ENCODE measurements around the gene MAST2. TPM values are rescaled to one million over a fixed set of nuclear protein-coding genes. Genes with fewer than 3 reads are reported as not detected.

The MAST2 gene
- total RNA-seq, 4 donors from 2014 or later, result 8.3 to 24.8 (median 14.5) TPM

- Histone ChIP-seq H3K4me1 (peaks cover 0 to 13% (median 10%) of the 10 kb centered on the region in 3 donors), H3K27me3 (no peaks in the 10 kb centered on the region), H3K9me3 (no peaks in the 10 kb centered on the region), H3K36me3 (no peaks in the 10 kb centered on the region), H3K27ac (peak overlapping the region; percentile 6 to 71 (median 62)), H3K4me3 (peak overlapping the region in 1 of 4 donors; percentile 16)
- TF ChIP-seq CTCF (IDR thresholded peaks at IDR 0.05), result no peak
- no peak for TF ChIP-seq POLR2A (IDR thresholded peaks at IDR 0.05)
- no peak for DNase-seq
- intact Hi-C loops (cut with DNase I), result no loop called here
- WGBS, 2 donors, result 13 to 24% methylated on average over 6 of the region's 6 CpGs
Measured at GRCh38 chr1:45892068-45892785, 88.8 kb downstream of the MAST2 start.

GRCh38 chr1:45894331-45894730 lies 90.9 kb downstream of the MAST2 start:
- TF ChIP-seq POLR2A (IDR thresholded peaks at IDR 0.05), result no peak
- no peak for TF ChIP-seq CTCF (IDR thresholded peaks at IDR 0.05)
- no peaks in the 10 kb centered on the region for H3K27me3 ChIP-seq
- no peak overlapping the region for H3K4me3 ChIP-seq
- no peaks in the 10 kb centered on the region for H3K9me3 ChIP-seq
- no peaks in the 10 kb centered on the region for H3K36me3 ChIP-seq
- intact Hi-C loops (cut with DNase I), result no loop called here
- no peak overlapping the region for H3K27ac ChIP-seq
- WGBS, 2 donors, result 85 to 88% methylated on average over 4 of the region's 4 CpGs
- DNase-seq, result no peak
- H3K4me1 ChIP-seq, result peaks cover 0 to 13% (median 10%) of the 10 kb centered on the region in 3 donors

- TF ChIP-seq CTCF (IDR thresholded peaks at IDR 0.05) (no peak), POLR2A (IDR thresholded peaks at IDR 0.05) (no peak)
- Histone ChIP-seq H3K4me3 (no peak overlapping the region), H3K4me1 (peaks cover 0 to 13% (median 10%) of the 10 kb centered on the region in 3 donors), H3K9me3 (no peaks in the 10 kb centered on the region), H3K27ac (no peak overlapping the region), H3K36me3 (no peaks in the 10 kb centered on the region), H3K27me3 (no peaks in the 10 kb centered on the region)
- no peak for DNase-seq
- intact Hi-C loops (cut with DNase I), result no loop called here
Measured at GRCh38 chr1:45894921-45895320, 91.5 kb downstream of the MAST2 start.

- TF ChIP-seq CTCF (IDR thresholded peaks at IDR 0.05) (no peak), POLR2A (IDR thresholded peaks at IDR 0.05) (no peak)
- Histone ChIP-seq H3K4me1 (peaks cover 0 to 13% (median 10%) of the 10 kb centered on the region in 3 donors), H3K27ac (no peak overlapping the region), H3K27me3 (no peaks in the 10 kb centered on the region), H3K4me3 (no peak overlapping the region), H3K9me3 (no peaks in the 10 kb centered on the region), H3K36me3 (no peaks in the 10 kb centered on the region)
- intact Hi-C loops (cut with DNase I), result no loop called here
- no peak for DNase-seq
- 83 to 91% methylated on average over 2 of the region's 2 CpGs for WGBS, 2 donors
Measured at GRCh38 chr1:45895406-45895805, 92.0 kb downstream of the MAST2 start.

GRCh38 chr1:45906883-45907282 lies 103.5 kb downstream of the MAST2 start:
- Histone ChIP-seq H3K9me3 (no peaks in the 10 kb centered on the region), H3K27me3 (no peaks in the 10 kb centered on the region), H3K4me1 (peaks cover 0 to 5% (median 0%) of the 10 kb centered on the region in 3 donors), H3K4me3 (no peak overlapping the region), H3K36me3 (no peaks in the 10 kb centered on the region), H3K27ac (no peak overlapping the region)
- DNase-seq, result no peak
- TF ChIP-seq POLR2A (IDR thresholded peaks at IDR 0.05) (no peak), CTCF (IDR thresholded peaks at IDR 0.05) (no peak)
- 94 to 98% methylated on average over 2 of the region's 2 CpGs for WGBS, 2 donors
- intact Hi-C loops (cut with DNase I), result no loop called here

Measured in esophagus squamous epithelium (tissue), 5 donors.